ENCODE measurements around the gene XXYLT1.
A peak's percentile ranks its signal among the peaks of the same experiment; 100 is the strongest.

The XXYLT1 gene

GRCh38 chr3:195063581-195064193 lies 207.3 kb downstream of the XXYLT1 start:
- no peaks in the 10 kb centered on the region for H3K4me1 ChIP-seq
- intact Hi-C loops (cut with DNase I; ENCODE audit: low total_unique reads), result no loop called here

GRCh38 chr3:195062866-195063540 lies 208.0 kb downstream of the XXYLT1 start:
- no peaks in the 10 kb centered on the region for H3K4me1 ChIP-seq
- intact Hi-C loops (cut with DNase I; ENCODE audit: low total_unique reads), result no loop called here
- no peaks in the 10 kb centered on the region for H3K9me3 ChIP-seq
- no peaks in the 10 kb centered on the region for H3K36me3 ChIP-seq
- no peak overlapping the region for H3K4me3 ChIP-seq
- H3K27me3 ChIP-seq, result peaks cover 0 to 12% of the 10 kb centered on the region in 2 donors
- H3K27ac ChIP-seq, result no peak overlapping the region
- TF ChIP-seq, protein P1, sequence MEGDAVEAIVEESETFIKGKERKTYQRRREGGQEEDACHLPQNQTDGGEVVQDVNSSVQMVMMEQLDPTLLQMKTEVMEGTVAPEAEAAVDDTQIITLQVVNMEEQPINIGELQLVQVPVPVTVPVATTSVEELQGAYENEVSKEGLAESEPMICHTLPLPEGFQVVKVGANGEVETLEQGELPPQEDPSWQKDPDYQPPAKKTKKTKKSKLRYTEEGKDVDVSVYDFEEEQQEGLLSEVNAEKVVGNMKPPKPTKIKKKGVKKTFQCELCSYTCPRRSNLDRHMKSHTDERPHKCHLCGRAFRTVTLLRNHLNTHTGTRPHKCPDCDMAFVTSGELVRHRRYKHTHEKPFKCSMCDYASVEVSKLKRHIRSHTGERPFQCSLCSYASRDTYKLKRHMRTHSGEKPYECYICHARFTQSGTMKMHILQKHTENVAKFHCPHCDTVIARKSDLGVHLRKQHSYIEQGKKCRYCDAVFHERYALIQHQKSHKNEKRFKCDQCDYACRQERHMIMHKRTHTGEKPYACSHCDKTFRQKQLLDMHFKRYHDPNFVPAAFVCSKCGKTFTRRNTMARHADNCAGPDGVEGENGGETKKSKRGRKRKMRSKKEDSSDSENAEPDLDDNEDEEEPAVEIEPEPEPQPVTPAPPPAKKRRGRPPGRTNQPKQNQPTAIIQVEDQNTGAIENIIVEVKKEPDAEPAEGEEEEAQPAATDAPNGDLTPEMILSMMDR (IDR thresholded peaks at IDR 0.05), result no peak
- DNase-seq, result no peak

More at GRCh38 chr3:195063581-195064193, 207.3 kb downstream of the XXYLT1 start:
- H3K4me3 ChIP-seq, result no peak overlapping the region
- H3K36me3 ChIP-seq, result peaks cover 0 to 2% (median 0%) of the 10 kb centered on the region in 3 donors
- no peak for DNase-seq
- no peak overlapping the region for H3K27ac ChIP-seq
- H3K27me3 ChIP-seq, result peaks cover 0 to 7% of the 10 kb centered on the region in 2 donors
- TF ChIP-seq, protein P1 (IDR thresholded peaks at IDR 0.05), result no peak
- no peaks in the 10 kb centered on the region for H3K9me3 ChIP-seq

DNA sequence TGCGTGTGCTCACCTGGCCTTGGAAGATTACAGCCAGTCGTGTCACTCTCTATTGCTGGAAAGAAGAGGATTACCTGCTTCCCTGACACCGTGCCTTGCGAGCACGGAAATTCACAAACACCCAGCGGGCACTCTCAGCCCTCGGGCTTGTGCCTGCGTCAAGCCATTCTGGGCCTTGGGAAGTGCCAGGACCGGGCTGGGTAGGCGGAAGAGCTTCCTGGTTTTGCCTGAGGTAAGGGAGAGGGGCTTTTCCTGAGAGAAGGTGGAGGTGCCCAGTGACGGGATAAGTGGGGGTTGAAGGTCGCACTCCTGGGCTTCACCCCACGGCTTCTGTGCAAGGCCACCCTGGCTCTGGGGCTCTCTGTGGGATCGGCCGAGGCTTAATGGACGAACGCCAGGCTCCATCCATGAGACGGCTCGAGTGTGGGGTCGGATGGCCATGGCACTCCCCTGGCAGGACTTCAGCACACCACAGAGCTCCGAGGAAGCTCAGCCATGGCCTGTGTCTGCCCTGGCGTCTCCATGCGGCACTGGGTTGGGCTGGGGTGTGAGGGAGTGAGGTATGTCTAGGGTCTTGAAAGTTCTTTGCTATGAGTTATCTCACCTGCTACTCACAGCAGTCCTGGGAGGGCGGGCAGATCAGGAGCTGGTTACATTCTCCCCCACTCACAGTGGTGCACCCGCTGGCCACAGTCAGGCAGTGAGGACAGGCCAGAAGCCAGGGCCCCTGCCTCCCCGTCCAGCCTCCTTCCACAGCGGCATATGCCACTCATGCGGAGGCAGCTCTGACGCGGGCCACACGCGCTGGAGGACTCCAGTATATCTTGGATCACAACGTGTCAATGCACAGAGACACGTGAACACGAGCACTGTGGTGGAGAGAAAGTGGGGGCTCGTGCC lies 209.0 kb downstream of the XXYLT1 start:
- Histone ChIP-seq H3K27me3 (peaks cover 0 to 12% of the 10 kb centered on the region in 2 donors), H3K9me3 (no peaks in the 10 kb centered on the region), H3K4me1 (no peaks in the 10 kb centered on the region), H3K27ac (no peak overlapping the region), H3K36me3 (no peaks in the 10 kb centered on the region), H3K4me3 (no peak overlapping the region)
- peak in 1 of 2 donors; percentile 12 for DNase-seq
- TF ChIP-seq, protein P1 (IDR thresholded peaks at IDR 0.05), result no peak
- intact Hi-C loops (cut with DNase I; ENCODE audit: low total_unique reads), result no loop called here

GRCh38 chr3:195060531-195061291 lies 210.2 kb downstream of the XXYLT1 start:
- Histone ChIP-seq H3K4me1 (no peaks in the 10 kb centered on the region), H3K27ac (no peak overlapping the region), H3K9me3 (no peaks in the 10 kb centered on the region), H3K4me3 (no peak overlapping the region), H3K36me3 (no peaks in the 10 kb centered on the region), H3K27me3 (peaks cover 0 to 12% of the 10 kb centered on the region in 2 donors)
- DNase-seq, result peak in 1 of 2 donors; percentile 13
- intact Hi-C loops (cut with DNase I; ENCODE audit: low total_unique reads), result no loop called here
- TF ChIP-seq, protein P1 (IDR thresholded peaks at IDR 0.05), result no peak

DNA sequence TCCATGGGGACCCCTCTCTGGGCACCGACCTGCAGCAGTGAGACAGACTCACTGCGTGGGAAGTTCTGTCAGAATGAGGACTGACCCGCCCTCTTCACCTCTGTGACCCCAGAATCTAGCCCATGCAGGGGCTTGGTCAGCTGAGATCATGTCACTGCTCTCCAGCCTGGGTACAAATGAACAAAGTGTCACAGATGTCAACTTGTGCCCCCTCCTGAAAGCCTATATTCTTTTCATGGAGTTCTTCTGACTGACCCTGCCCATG lies 210.8 kb downstream of the XXYLT1 start:
- no peak for DNase-seq
- H3K27ac ChIP-seq, result no peak overlapping the region
- TF ChIP-seq, protein P1 (IDR thresholded peaks at IDR 0.05), result no peak
- intact Hi-C loops (cut with DNase I; ENCODE audit: low total_unique reads), result no loop called here
- H3K4me1 ChIP-seq, result no peaks in the 10 kb centered on the region
- peaks cover 0 to 12% of the 10 kb centered on the region in 2 donors for H3K27me3 ChIP-seq
- H3K4me3 ChIP-seq, result no peak overlapping the region
- H3K36me3 ChIP-seq, result no peaks in the 10 kb centered on the region
- no peaks in the 10 kb centered on the region for H3K9me3 ChIP-seq

Measured in tibial artery (tissue), 4 donors.